GM23248 (cell line): Measurements from ENCODE around the gene IPO8.

ENCODE experiments used
- EZH2 ChIP-seq: fragments of 200-600 bp; sonication (generic); IDR thresholded peaks from 2 replicates; pipeline ENCODE4 v1.6.1; 2018; ENCODE audit warnings: antibody characterized with exemption, mild to moderate bottlenecking; ENCODE audit not compliant: insufficient read depth, poor library complexity, severe bottlenecking
- EZH2phosphoT487 ChIP-seq: fragments of 200-600 bp; sonication (generic); IDR thresholded peaks from 2 replicates; pipeline ENCODE4 v1.6.1; 2018; ENCODE audit warnings: antibody characterized with exemption, moderate library complexity, mild to moderate bottlenecking, low read depth; ENCODE audit not compliant: insufficient read depth

GRCh38 chr12:30613119-30613830 is 82.4 kb downstream of the IPO8 start:
- TF ChIP-seq EZH2 (no peak), EZH2phosphoT487 (no peak)
